GM12891 (cell line): ENCODE measurements around the gene GGT6.

Source experiments
- PAX5 ChIP-seq: IDR thresholded peaks from 2 replicates; pipeline ENCODE4 v1.6.1; 2011; ENCODE audit warnings: low read length, moderate library complexity, mild to moderate bottlenecking; ENCODE audit not compliant: insufficient read depth, severe bottlenecking
- POLR2A ChIP-seq: IDR thresholded peaks from 2 replicates; pipeline ENCODE4 v1.6.1; 2011; ENCODE audit warnings: low read depth, low read length, control low read depth
- POLR2AphosphoS5 ChIP-seq: IDR thresholded peaks from 2 replicates; pipeline ENCODE4 v1.6.1; 2011; ENCODE audit warnings: low read depth, low read length, control low read depth
- POU2F2 ChIP-seq: IDR thresholded peaks from 2 replicates; pipeline ENCODE4 v1.6.1; 2011; ENCODE audit warnings: low read depth, mild to moderate bottlenecking, control low read depth, low read length, moderate library complexity
- SPI1 ChIP-seq: IDR thresholded peaks from 2 replicates; pipeline ENCODE4 v1.6.1; 2011; ENCODE audit warnings: low read depth, low read length, control low read depth
- TAF1 ChIP-seq: IDR thresholded peaks from 2 replicates; pipeline ENCODE4 v1.6.1; 2011; ENCODE audit warnings: low read depth, low read length, control low read depth

DNA sequence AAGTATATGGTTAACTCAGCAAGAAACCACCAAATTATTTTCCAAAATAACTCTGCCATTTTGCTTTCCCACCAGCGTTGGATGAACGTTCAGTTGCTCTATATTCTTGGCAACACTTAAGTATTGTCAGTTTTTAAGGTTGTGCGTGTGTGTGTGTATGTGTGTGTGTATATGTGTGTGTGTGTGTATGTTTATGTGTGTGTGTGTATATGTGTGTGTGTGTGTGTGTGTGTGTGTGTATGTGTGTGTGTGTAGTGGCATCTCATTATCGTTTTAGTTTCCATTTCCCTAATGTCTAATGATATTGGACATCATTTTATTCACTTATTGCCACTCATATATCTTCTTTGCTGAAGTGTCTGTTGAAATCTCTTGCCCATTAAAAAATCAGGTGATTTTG lies 12.7 kb upstream of the GGT6 start:
- TF ChIP-seq POLR2A (no peak), SPI1 (no peak), POLR2AphosphoS5 (no peak), TAF1 (no peak), POU2F2 (no peak), PAX5 (no peak)
